Endometrium (tissue), 2 donors: ENCODE measurements around the gene GRM6.

Experiments used
- FAIRE-seq: peaks from 2 replicates; lab custom pipeline; 2012; peaks lifted over from hg19 to GRCh38; lab: Jason Lieb, UNC
- donor health status: control.
- donor health status: control.

Gene GRM6

DNA sequence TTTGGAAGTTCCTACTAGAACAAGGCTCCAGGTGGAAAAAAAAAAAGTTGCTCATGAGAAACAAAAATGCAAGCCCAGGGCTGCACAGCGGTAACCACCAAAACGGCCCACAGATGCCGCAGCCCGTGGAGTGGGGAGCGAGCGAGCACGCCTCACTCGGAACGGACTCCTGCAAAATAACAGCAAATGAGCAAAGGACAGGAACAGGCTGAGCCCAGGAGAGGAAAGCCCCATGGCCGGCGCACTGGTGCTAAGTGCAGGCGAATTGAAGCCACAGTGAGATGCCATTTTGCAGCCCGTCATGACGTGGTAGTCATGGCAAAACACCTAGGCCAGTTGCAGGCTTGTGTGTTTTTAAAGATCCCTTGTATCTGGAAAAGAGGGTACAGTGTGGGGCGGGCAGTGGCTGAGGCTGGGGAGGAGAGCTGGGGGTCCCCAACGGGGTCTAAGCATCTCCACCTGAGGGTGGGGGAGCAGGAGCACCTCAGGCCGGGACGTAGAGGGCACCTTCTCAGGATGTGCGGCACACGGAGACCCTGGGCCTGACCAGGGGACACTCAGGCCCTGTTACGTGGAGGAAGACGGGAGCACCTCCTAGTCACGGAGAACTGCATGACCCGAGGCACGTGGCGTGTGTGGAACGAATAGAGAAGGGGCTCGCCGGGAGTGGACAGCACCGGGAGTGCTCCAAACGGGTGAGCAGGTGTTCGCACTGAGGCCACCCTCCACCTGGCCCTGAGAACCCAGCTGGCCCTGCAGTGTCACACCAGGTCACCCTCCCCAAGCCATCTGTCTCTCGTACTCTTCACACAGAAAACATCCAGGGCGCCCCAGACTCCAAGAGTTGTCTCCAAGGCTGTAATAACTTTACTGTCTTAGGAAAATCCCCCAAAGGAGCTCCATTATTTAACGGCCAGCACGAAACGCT is 10.7 kb downstream of the GRM6 start:
- FAIRE-seq: no peak

GRCh38 chr5:178983728-178984127 is 11.4 kb downstream of the GRM6 start:
- FAIRE-seq: no peak

- no peak for FAIRE-seq
Measured at GRCh38 chr5:178982941-178983340, 12.2 kb downstream of the GRM6 start.

GRCh38 chr5:178981381-178981780 is 13.7 kb downstream of the GRM6 start:
- no peak for FAIRE-seq

GRCh38 chr5:178965465-178966055 is 29.6 kb downstream of the GRM6 start:
- FAIRE-seq: no peak

- FAIRE-seq: no peak
Measured at GRCh38 chr5:178941361-178941760, 53.8 kb downstream of the GRM6 start.

DNA sequence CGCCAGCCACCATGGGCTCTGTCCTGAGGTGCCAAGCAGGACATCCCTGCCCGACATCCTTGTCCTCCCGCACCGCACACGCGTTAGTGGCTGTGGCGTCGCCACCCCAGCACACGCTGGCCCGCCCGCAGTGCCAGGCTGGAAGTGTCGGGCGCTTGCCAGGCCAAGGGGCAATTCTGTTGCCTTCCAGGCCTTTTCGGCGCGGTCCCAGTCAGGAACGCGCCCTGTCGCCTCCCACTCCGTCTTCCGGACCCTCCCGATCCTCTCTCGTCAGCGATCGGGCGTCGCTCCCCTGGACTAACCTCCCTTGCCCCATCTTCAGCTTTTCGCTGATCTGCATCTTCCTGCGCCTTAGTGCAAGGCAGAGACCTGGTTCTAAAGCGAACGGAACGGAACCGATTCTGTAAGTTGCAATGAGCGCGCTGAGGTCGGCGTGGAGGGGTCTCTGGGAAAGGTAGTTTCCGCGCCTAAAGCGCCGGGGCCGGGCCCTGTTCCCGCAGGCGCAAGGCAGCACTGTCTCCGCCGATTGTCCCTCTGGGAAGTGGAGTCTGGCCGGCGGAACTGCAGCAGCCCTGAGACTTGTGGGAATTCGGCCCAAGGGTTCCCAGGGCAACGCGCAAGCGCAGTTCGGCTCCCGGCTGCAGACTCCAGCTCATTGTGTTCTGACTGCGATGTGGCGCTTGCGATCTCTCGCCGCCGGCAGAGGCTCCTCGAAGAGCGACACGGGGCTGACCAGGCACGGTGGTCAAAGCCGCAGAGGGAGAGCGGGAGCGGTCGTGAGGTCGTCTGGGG is 54.4 kb downstream of the GRM6 start, which contains the start of gene ZNF454:
ZNF454 (plus strand) TSS at position 630 of the 792 bp plus-strand sequence. CDS start 1,594 bp downstream, outside the sequence.
- peak; percentile 84 for FAIRE-seq

DNA sequence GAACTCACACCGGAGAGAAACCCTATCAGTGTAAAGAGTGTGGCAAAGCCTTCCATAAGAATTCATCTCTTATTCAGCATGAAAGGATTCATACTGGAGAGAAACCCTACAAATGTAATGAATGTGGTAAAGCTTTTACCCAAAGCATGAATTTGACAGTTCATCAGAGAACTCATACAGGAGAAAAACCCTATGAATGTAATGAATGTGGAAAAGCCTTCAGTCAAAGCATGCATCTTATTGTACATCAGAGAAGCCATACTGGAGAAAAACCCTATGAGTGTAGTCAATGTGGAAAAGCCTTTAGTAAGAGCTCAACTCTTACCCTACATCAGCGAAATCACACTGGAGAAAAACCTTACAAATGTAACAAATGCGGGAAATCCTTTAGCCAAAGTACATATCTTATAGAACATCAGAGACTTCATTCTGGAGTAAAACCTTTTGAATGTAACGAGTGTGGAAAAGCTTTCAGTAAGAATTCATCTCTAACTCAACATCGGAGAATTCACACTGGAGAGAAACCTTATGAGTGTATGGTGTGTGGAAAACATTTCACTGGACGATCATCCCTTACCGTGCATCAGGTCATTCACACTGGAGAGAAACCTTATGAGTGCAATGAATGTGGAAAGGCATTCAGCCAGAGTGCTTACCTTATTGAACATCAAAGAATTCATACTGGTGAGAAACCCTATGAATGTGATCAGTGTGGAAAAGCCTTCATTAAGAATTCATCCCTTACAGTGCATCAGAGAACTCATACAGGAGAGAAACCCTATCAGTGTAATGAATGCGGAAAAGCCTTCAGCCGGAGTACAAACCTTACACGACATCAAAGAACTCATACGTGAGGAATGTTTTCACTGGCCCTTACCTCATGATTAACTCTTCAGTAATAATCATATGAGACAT is 63.0 kb downstream of the GRM6 start:
- no peak for FAIRE-seq
